MV-4-11 (cell line): ENCODE measurements around the gene STXBP4.

Source experiments
- DNase-seq: peaks from one replicate; lab custom pipeline; 2025; lab: John Stamatoyannopoulos, UW

Gene STXBP4

DNA sequence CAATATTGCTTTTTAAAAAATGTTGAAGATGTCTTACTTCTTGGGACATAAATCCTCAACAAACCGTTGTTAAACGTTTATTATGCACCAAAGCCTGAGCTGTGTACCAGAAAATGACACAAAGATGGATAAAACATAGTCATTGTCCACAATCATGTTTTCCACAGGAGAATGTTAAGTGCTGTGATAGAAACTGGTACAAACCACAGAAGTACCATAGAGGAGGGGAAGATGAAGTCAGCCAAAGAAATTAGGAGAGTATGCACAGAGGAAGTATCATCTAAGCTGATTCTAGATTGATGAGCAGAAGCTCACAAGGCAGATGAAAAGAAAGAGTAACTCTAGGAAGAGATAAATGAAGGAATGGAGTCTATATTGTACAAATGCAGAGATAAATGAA, 153.5 kb downstream of the STXBP4 start:
- DNase-seq, result no peak

DNA sequence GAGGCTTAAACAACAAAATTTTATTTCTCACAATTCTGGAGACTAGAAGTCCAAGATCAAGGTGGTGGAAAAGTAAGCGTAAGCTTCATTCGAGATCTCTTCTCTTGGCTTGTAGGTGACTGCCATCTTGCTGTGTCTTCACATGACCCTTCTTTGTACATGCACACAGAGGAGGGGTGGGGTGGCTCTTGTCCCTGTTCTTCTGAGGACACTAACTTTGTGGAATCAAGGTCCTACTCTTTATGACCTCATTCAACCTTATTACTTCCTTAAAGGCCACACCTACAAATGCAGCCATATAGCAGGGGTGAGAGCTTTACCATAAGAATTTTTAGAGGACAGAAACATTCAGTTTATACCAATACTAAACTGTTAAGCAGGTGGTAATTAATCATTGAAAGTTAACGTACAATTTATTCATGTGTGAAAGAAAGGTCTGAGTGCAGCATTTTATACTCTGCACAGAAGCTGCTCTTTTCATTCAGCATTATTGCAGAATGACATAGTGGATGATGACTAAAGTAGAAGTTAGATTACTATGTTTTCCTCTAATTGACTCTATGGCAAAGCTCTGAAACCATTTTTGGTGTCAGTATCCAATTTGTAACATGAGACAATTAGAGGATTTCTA, 156.3 kb downstream of the STXBP4 start:
- no peak for DNase-seq

DNA sequence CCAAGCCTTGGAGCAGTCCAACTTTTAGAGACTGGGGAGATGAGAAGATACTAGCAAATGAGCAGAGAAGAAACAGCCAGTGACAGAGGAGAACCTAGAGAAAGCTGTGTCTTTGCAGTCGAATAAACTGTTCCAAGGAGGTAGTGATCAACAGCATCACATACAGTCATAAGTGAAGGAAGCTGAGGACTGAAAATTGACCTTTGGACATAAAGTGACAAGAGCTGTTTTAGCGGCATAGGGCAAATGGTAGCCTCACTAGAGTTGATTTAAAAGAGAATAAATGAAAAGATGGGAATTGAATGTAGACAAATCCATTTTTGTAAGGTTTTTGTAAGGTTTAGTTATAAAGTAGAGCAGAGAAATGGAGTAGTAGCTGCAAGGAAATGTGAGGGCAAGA, 165.0 kb downstream of the STXBP4 start:
- no peak for DNase-seq

DNA sequence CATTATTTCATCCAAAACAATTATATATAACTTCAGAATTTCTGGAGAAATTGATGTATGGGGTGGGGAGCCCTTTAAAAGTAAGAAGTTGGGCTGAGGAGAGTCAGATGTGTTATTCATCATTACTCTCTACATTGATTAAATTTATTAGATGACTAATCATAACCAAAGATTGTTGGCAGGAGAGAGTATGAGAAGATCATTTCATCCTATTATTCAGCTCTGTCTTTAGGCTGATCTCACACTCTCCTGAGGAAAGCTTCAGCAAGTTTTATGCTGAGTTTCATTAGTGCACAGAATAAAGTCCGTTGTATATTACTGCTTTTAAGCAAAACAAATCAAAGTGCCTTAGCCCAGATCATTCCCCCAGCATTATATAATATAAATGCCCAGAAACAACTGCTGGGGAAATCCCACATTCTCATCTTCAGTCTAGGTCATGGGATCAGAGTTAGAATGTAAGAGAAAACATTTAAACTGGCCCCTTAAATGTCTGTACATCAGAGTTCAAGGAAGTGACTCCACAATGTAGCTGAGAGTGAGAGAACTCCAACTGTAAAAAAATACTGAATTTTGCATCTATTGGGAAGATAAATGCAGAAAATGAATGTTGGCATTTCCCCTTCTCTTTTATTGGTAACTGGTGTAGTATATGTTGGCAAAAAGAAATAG, 166.1 kb downstream of the STXBP4 start:
- DNase-seq, result no peak

DNA sequence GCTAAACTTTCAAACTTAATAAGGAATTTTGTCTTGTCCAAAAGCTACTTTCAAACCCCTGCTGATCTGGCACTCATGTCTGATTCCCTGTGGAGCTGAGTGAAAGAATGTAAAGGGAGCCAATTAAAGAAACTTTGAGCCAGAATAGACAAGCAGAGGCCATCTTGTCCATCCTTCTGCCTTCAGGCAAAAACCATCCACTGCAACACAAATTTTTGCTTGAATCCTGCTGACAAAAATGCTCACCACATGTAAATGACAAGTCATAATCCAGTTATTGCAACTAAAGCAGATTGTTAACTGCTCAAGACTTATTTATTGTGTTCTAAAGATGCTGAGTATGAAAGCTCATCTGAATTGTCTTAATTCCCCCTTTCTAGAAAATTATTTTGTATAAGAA, 172.2 kb downstream of the STXBP4 start:
- DNase-seq, result no peak

DNA sequence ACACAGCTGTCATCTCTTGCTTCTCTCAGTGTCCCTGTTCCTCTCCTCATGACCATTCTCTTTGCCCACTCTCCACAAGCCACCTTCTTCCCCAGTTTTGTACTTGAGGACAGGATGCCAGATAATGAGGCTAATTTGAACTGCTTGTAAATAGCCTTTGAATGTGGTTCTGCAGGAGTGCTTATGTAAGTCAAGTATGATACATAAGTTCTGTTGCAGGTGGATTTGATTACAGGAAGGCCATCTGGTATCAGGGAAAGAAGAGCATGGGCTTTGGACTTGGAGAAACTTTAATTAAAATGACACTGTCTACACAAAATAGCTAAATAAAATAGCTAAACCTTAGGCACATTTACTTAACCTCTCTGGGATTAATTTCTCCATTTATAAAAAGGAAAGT, 176.0 kb downstream of the STXBP4 start:
- DNase-seq, result no peak

DNA sequence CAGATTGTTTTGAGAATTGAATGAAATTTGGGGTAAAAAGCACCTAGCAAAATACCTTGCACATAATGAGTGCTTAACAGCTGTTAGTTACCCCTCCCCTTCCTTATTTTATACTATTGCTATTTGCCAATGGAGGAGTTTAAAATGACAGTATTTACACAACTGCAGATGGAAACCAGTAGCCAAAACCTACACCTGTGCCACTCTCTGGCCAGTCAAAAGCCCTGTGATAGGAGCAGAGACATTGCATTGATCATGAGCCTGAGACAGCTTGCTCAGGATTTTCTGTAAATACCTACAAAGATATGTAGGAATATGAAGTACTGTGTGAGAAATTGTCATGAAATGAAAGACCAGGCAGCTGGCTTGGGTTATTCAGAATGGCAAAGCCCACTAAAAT, 180.9 kb downstream of the STXBP4 start:
- DNase-seq, result no peak

DNA sequence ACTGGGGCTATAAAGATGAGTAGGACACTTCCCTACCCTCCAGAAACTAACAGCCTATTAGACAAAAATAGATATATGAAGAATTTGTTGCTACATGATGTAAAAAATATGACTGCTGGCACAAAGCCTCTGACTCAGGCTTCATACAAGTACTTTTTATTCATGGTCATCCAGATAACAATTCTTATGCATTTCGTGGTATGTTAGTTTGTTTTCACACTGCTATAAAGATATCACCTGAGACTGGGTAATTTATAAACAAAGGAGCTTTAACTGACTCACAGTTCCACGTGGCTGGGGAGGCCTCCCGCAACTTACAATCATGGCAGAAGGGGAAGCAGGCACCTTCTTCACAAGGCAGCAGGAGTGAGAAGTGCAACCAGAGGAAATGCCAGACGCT, 183.7 kb downstream of the STXBP4 start:
- DNase-seq, result no peak

DNA sequence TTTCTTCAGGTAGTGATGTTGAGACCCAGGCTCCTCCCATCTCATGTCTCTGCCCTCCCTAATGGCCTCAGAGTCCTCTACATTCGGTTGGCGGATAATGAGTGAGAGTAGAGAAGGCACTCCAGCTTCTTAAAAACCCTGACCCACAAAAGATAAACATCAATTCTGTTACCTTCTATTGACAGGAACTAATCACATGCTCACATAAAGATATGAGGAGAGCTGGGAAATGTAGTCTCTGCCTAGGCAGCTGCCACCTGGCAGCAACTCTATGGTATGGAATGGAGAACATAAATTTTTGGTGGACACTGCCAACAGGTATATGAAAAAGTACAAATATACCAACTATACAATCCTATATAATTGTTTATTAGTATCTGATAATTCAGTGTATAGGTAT, 185.5 kb downstream of the STXBP4 start:
- DNase-seq, result no peak

DNA sequence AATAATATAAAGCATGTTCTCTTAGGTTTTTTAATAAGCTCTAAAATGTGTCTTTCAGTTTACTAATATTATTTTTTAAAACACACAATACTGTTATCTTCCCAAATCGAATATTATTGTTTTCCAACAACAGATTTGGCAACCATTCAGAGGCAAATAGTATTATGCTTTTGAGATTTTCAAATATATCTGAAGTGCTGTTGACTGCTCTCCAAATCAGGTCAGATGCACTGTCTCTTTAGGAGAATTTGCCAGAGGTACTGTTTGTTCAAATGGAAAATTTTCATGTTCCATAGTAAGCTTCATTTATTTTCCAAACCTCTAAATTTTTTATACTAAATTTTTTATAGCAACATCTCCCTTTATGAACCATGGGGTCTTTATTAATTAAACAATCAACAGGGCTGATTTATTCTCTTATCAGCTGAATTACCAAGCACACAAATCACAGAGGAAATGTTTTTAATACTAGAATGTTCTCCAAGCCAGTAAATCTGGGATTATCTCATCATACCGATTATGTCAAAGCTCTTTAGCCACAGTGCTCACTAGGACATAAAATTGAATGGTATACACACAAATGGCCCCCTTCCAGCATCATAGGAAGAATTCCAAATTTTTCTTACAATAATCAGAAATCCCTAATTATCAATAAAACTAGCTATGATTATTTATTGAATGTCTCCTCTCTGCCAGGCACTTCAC, 187.4 kb downstream of the STXBP4 start:
- DNase-seq, result no peak

DNA sequence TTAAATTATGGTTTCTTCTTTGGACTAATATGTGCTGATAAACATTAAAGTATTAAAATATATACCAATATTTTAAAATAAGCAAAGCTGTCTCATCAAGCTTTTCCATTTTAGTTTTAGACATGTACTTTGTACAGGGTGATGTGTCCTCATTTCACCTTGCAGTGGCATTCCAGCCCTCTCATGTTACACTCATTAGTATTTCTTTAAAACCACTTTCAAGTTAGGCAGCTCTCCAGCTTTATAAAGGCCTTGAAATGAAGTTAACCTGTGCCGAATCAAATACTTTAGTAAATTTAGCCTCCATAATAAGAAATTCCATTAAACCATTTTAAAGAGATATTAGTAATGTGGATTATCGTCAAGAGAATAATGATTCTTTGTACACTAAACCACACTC, 188.6 kb downstream of the STXBP4 start:
- no peak for DNase-seq

DNA sequence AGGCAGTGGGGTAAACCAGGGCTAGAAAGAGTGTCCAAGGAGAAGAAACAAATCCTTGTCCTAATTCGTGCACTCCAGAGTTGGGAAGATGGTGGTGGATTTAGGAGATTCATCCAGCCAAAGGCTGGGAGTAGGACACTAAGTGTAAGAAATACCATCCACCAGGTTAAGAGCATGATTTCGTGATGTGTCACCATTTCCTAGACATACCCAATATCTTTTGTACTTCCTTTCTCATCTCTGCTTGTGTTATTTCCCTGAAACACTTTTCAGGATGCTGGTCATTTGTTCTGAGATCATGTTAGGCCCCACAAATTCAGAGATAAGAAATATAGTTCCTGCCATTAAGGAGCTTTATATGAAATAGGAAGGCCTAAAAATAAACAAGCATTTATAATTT, 189.9 kb downstream of the STXBP4 start:
- no peak for DNase-seq

DNA sequence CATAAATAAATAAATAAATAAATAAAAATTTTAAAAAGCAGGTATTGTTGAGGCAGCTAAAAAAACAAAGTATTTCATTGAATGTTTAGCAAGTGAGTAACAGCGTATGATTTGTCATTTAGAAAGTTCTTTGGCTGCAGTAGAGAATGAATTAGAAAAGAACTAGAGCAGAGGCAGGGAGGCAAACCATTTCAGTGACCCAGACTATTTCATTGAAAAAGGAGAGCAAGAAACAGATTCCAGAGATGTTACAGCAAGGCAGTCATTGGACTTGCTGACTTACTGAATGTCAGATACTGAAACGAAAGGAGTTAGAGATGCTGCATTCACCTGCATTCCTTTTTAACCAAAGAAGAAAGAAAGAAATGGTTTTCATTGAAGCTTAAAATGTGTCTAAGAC, 190.7 kb downstream of the STXBP4 start:
- no peak for DNase-seq

DNA sequence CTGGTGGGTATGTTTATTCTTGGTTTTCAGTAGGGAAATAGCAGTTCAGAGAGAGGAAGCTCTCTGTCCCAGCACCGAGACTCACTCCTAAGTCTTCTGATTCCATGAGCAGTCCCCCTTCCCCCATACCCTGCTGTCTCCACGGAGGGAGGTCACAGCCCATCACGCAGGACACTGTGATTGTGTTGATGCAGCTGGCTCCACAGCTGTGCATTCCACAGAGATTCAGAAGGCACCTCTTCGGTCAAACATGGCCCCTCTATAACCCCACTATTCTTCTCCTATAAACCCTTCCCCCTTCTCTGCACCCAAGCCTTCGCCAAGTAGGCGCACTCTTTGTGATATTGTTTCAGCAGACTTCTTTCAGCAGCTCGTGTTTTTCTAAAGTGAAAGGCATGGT, 191.9 kb downstream of the STXBP4 start:
- DNase-seq, result no peak

DNA sequence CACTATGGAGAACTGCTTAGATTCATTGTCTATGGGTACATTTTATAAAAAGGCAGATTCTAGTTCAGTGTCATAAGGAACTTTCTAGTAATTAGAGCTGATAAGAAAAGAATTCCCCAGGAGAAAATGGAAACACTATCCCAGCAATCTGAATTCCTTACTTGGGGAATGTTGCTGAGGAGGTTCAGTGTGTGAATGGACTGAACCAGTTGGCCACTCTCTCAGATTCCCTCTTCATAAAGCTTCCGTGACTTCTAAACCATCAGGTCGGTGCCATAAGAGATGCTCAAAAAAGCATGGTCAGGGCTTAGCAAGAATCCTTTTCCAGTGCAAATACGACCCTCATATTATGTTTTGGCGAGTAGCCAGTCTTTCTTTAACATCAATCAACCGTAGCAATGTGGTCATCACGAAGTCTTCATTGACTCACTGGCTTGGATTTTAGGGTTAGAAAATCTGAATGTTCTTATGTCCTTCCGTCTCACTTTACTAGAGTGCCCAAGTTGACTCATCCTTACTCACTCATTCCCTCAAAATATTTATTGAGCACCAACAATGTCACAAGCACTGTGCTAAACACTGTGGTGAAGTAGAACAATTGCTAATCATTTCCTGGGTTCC, 193.5 kb downstream of the STXBP4 start:
- no peak for DNase-seq

DNA sequence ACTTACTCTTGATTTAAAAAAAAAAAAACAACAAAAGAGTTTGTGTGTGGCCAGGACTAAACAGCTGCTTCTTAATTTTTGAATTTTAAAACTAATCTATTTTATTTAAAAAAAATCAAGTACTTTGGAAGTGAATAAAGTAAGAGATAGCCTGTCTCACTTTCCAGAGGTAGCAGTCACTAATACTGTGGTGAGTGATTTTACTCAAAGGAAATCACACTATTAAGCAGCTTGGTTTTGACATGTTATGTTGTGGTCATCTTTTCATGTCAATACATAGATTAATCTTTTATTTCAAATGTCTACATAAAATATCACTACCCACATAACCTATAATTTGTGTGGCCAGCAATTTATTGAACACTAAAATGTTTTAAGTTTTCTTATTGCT, 194.0 kb downstream of the STXBP4 start:
- no peak for DNase-seq

DNA sequence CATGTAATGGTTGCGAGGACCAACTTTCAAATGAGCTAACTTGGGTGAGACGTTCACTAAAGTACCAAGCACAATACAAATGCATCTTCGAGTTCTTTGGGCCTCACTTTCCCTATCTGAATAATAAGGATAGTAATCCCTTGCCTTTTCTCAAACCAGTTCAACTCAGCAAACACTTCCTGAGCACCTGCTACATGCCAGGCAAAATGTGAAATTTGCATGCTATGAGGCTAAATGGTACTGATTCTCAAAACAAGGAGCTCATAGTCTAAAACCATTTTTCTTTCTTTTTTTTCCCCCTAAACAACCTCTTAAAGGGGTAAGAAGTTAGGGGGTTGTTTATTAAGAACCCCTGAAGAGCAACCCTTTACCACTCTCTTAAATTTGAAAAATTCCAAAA, 194.8 kb downstream of the STXBP4 start:
- DNase-seq, result no peak

DNA sequence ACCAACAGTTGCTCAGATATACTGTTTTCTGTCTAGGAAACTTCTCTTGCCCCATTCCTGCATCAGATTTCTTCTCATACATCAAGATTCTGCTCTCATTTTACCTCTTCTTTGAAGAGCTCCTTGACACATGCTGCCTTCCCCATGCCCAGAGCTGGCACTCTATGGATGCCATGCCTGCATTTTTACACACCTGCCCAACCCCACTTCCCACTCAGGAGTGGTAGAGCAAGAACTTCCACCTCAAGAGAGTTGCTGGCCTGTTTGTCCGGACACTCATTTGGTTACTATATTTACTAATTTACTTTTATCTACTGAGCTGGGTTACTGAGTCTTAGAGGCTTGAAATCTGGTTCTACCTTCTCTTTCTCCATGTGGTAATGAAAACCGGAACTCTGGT, 197.9 kb downstream of the STXBP4 start:
- DNase-seq, result no peak

DNA sequence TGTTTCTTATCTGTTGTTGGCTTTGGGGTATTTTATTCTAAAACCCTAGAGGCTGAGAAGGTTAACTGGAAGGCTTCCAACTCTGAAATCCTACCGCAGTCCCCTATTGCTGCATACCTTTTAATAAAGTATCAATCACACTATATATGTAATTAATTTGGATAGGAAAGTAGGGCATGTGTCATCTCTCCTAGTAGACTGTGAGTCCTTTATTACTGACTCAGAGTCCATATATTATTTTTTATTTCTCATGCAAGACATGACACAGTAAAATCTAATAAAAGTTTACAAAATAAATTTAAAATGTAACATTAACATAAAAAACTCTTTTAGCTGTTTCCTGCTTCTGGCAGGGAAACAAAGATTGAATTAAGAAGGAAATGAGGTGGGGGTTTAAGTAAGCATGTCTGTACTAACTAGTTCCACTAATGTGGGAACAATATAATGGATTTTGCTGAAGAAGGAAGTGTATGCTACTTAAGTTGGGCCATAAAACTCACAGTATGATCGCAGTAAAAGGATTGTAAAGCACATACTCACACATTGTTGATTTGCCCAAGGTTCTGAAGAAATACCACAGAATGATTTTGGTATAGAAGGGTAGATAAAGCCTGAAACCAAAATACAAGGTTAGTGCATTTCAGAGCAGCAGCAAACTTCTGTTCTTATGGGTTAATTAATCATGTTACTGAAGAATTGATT, 198.6 kb downstream of the STXBP4 start:
- DNase-seq, result no peak

DNA sequence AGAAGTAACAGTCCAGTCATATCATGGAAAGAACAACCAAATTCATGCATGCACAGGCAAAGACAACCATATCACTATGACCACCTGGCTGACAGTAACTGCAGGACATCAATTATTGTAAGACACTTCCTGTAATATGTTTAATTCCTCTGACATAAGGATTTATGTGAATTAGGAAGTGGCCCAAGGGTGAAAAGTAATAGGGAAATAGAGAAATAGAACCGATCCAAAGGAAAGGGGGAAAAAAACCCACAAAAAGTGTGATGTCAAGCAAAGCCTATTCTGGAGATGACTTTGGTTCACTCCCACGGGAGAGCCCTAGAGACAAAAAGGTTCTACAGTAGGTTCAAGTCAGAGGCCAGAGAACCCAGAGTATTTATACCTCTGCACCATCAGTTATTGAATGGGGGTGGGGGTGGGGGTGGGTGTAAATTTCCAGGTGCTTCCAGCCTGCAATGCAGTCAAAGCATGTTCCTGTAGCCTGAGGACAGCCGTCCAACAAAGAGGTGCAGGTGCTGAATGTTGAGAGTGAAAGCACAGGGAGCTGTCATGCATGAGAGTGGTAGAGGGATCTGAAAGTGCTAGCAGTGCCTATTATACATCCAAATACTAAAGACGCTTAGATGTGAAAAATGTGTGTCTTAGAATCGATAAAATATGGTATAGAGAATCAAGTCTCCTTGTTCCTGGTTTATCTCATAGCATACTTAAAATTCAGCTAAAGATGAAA, 200.6 kb downstream of the STXBP4 start:
- DNase-seq, result no peak

DNA sequence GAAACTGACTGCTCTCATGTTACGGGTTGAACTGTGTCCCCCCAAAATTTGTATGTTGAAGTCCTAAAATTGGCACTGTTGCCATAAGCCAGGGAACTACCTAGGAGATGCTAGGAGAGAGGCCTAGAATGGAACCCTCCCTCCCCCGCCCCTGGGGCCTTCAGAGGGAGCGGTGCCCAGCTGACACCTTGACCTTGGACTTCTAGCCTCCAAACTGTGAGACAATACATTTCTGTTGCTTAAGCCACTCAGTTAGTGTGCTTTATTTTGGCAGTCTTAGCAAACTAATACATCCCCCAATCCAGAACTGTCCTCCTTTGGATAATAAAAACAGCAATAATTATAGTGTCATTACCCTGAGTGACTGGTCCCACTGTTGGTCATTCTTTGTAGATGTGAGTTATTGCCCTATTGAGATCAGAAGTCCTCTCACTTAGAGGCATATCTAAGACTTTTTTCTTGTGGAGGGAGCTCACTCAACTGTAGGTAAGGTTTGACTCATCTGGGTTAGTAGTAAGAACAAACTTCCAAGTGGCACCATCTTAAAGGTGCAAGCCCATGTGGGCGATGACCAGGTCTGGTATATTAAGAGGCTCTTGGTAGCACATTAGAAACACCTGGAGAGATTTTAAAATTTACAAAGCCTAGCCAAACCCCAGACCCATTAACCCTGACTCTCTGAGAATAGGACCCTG, 203.2 kb downstream of the STXBP4 start:
- no peak for DNase-seq
